GM03348 (cell line): Measurements from ENCODE around the gene MYRF.

Experiments used
- DNase-seq: peaks from one replicate; pipeline ENCODE4 v3.0.0; 2012; ENCODE audit warnings: low spot score

Gene MYRF

GRCh38 chr11:61760946-61761345, 8.5 kb downstream of the MYRF start:
- no peak for DNase-seq

GRCh38 chr11:61761440-61762222, 9.2 kb downstream of the MYRF start:
- DNase-seq = no peak

- DNase-seq = no peak
These were observed 9.8 kb downstream of the MYRF start for GRCh38 chr11:61762223-61762615.

GRCh38 chr11:61762798-61763197, 10.4 kb downstream of the MYRF start:
- DNase-seq = no peak

GRCh38 chr11:61763930-61764605, 11.6 kb downstream of the MYRF start:
- no peak for DNase-seq

- DNase-seq = no peak
These were observed 12.3 kb downstream of the MYRF start for GRCh38 chr11:61764606-61765260.

GRCh38 chr11:61765550-61766253, 13.3 kb downstream of the MYRF start:
- no peak for DNase-seq

- DNase-seq = no peak
These were observed 14.0 kb downstream of the MYRF start for GRCh38 chr11:61766353-61766841.

- DNase-seq = no peak
These were observed 16.1 kb downstream of the MYRF start for GRCh38 chr11:61768376-61769076.

- peak; percentile 43 for DNase-seq
These were observed 16.9 kb downstream of the MYRF start for GRCh38 chr11:61769169-61769920.

GRCh38 chr11:61769946-61770683, 17.7 kb downstream of the MYRF start:
- no peak for DNase-seq

- DNase-seq = no peak
These were observed 18.9 kb downstream of the MYRF start for GRCh38 chr11:61771195-61771894.

- DNase-seq = no peak
These were observed 19.6 kb downstream of the MYRF start for GRCh38 chr11:61771985-61772455.

GRCh38 chr11:61773356-61773755, 20.9 kb downstream of the MYRF start:
- DNase-seq = no peak

- DNase-seq = no peak
These were observed 21.4 kb downstream of the MYRF start for GRCh38 chr11:61773809-61774208.

- no peak for DNase-seq
These were observed 22.0 kb downstream of the MYRF start for GRCh38 chr11:61774411-61774810.

GRCh38 chr11:61775106-61775505, 22.7 kb downstream of the MYRF start:
- no peak for DNase-seq

GRCh38 chr11:61775606-61776554, 23.4 kb downstream of the MYRF start:
- DNase-seq = no peak
